Keratinocyte (primary cell): ENCODE measurements around the gene KMT2E.

Experiments
- CTCF ChIP-seq, 3 experiments: IDR thresholded peaks in 1 of 3; conservative IDR thresholded peaks in 1 of 3; optimal IDR thresholded peaks in 1 of 3; 2 replicates in 2 of 3; 3 replicates in 1 of 3; pipeline versions ENCODE3 to v1.5.1; 2011; ENCODE audit warnings: low read length in 3 of 3, mild to moderate bottlenecking in 3 of 3, moderate library complexity in 2 of 3, control low read depth in 1 of 3, inconsistent platforms in 1 of 3; ENCODE audit not compliant: insufficient read depth in 2 of 3; ENCODE audit errors: extremely low read depth in 1 of 3
- EZH2 ChIP-seq: IDR thresholded peaks from one replicate; pipeline ENCODE4 v1.6.1; 2012; ENCODE audit warnings: inconsistent platforms, mild to moderate bottlenecking, low read length, moderate library complexity

GRCh38 chr7:105065104-105065503 is 51.1 kb downstream of the KMT2E start:
- no peak for TF ChIP-seq CTCF (optimal IDR thresholded peaks at IDR 0.05 in 1 of 3, IDR thresholded peaks at IDR 0.05 in 1 of 3, conservative IDR thresholded peaks at IDR 0.05 in 1 of 3; ENCODE audit: extremely low read depth in 1 of 3, insufficient read depth in 2 of 3, low read length in 3 of 3)
- TF ChIP-seq EZH2, result no peak
